Measurements from ENCODE around the gene BORCS6. TPM values are rescaled to one million over a fixed set of nuclear protein-coding genes. Genes with fewer than 3 reads are reported as not detected.
A peak's percentile ranks its signal among the peaks of the same experiment; 100 is the strongest.

BORCS6 gene
- total and polyA plus RNA-seq, 9 donors: 3.7 to 5.7 (median 5.0) TPM

DNA sequence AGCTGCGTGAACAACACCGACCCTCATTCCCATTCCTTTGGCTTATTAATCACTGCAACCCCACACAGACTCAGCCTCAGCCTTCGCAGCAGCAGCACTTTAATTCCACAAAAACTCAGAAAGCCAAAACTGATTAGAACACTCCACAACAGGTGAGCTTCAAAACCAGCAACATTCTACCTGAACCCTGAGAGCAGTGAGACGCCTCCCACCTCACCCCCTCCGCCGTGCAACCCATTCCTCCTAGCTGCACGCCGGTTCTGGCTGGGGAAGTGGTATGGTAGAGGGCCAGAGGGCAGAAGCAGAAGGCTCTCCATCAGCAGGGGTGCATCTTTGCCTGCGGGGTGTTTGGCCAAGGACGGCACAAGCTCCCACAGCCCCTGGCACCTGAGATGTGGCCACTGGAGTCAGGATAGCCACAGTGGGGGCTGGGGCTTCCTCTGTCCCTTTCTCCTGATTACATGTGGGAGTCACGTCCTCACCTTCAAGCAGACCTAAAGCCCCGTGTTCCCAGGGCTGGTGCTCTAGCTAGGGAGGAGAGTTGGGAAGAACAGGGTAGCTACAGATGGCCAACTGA is 1.6 kb downstream of the BORCS6 start:
- Histone ChIP-seq H3K27me3 (ENCODE audit: control insufficient read depth, insufficient read depth, low read length) (no peaks in the 10 kb centered on the region), H3K9me3 (replicated peaks; ENCODE audit: control insufficient read depth, low read depth, low read length) (no peaks in the 10 kb centered on the region), H3K27ac (ENCODE audit: low read length) (peak overlapping the region; percentile 100), H3K4me3 (ENCODE audit: low read length) (peak overlapping the region; percentile 98), H3K4me1 (ENCODE audit: control insufficient read depth, insufficient read depth, low read length) (peaks cover 45% of the 10 kb centered on the region), H3K36me3 (ENCODE audit: control insufficient read depth, insufficient read depth, low read length) (no peaks in the 10 kb centered on the region)
- 13% methylated on average over 4 of the region's 12 CpGs for WGBS (ENCODE audit: insufficient coverage)
- DNase-seq: no peak

DNA sequence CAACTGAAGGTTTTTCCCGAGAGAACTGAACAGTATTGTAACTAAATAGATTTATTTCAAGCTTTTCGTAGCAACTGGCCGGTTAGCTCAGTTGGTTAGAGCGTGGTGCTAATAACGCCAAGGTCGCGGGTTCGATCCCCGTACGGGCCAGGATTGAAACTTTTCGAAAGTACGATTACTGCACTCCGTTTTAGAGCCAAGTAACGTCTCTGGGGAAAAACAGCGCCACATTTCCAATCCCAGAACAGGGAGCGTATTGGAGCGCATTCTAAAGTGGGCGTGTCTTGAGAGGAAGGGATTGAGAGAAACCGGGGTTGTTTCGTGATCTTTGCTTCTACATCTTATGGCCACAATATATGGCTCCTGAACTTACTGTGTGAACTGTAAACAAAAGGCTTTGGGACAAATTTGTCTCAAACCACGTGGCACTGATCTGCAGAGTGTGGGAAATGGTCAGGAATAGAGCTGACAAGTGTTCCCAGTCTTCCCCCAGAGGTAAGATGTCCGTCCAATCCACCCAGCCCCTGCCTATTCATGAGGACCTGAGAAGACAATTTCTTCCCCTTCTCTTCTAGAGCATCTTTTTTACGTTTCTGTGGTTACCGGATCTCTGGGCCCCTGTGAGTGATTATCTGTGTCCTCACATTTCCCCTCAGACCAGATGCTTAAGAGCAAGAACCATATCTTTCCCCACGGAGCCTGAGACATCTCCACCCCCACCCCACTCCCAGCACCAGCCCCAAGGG is 2.3 kb downstream of the BORCS6 start:
- no peaks in the 10 kb centered on the region for H3K9me3 ChIP-seq (replicated peaks; ENCODE audit: control insufficient read depth, low read depth, low read length)
- 0% methylated on average over 11 of the region's 25 CpGs for WGBS (ENCODE audit: insufficient coverage)
- H3K4me3 ChIP-seq (ENCODE audit: low read length): peak overlapping the region; percentile 99
- DNase-seq: peak; percentile 99
- H3K27me3 ChIP-seq (ENCODE audit: control insufficient read depth, insufficient read depth, low read length): no peaks in the 10 kb centered on the region
- no peaks in the 10 kb centered on the region for H3K36me3 ChIP-seq (ENCODE audit: control insufficient read depth, insufficient read depth, low read length)
- peak overlapping the region; percentile 100 for H3K27ac ChIP-seq (ENCODE audit: low read length)
- H3K4me1 ChIP-seq (ENCODE audit: control insufficient read depth, insufficient read depth, low read length): peaks cover 43% of the 10 kb centered on the region

DNA sequence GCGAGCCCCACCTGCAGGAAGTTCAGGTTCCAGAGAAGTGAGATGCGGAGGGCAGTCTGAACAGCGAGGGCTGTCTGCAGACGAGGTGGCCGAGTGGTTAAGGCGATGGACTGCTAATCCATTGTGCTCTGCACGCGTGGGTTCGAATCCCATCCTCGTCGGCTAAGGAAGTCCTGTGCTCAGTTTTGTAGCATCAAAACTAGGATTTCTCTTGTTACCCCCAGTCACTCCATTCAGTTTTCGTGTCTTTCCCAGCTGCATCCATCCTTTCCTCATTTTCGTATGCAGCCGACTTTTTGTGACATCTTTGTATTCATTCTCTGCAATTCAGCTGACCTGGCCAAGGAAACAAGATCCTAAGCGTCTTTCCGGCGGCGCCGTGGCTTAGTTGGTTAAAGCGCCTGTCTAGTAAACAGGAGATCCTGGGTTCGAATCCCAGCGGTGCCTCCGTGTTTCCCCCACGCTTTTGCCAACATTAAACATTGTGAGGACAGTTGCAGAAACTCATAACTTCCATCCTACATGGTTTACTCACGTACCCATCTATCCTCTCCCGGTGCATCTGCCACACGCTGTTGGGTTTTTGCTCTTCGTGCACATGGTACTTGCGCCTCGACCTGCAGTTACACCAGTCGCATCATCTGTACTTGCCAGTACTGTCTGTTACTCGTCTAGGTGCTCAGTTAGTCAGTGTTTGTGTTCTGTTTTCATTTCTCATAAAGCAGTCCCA is 3.0 kb downstream of the BORCS6 start:
- Histone ChIP-seq H3K4me3 (ENCODE audit: low read length) (peak overlapping the region; percentile 99), H3K9me3 (replicated peaks; ENCODE audit: control insufficient read depth, low read depth, low read length) (no peaks in the 10 kb centered on the region), H3K27me3 (ENCODE audit: control insufficient read depth, insufficient read depth, low read length) (peaks cover 2% of the 10 kb centered on the region), H3K36me3 (ENCODE audit: control insufficient read depth, insufficient read depth, low read length) (no peaks in the 10 kb centered on the region), H3K27ac (ENCODE audit: low read length) (peak overlapping the region; percentile 100), H3K4me1 (ENCODE audit: control insufficient read depth, insufficient read depth, low read length) (peaks cover 37% of the 10 kb centered on the region)
- WGBS (ENCODE audit: insufficient coverage): under 1% methylated on average over 30 of the region's 32 CpGs
- peak; percentile 98 for DNase-seq

DNA sequence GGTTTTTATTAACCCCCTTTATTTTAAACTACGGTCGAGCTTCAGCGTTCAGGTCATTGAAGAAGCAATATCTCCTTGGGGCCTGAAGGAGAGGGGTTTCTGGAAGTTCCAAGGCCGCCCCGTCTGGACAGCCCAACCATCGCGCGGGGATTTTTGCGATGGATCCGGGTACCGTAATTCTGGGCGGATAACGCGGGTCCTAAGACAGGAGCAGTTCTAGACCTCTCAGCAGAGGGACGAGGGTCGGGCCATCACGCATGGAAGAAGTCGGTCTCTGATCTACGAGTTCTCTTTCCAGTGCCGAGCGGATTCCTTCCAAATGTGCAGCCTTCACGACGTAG is 3.6 kb downstream of the BORCS6 start:
- Histone ChIP-seq H3K27me3 (ENCODE audit: control insufficient read depth, insufficient read depth, low read length) (peaks cover 2% of the 10 kb centered on the region), H3K36me3 (ENCODE audit: control insufficient read depth, insufficient read depth, low read length) (no peaks in the 10 kb centered on the region), H3K9me3 (replicated peaks; ENCODE audit: control insufficient read depth, low read depth, low read length) (no peaks in the 10 kb centered on the region), H3K4me1 (ENCODE audit: control insufficient read depth, insufficient read depth, low read length) (peaks cover 32% of the 10 kb centered on the region), H3K27ac (ENCODE audit: low read length) (peak overlapping the region; percentile 100), H3K4me3 (ENCODE audit: low read length) (peak overlapping the region; percentile 99)
- 0% methylated on average over 21 of the region's 23 CpGs for WGBS (ENCODE audit: insufficient coverage)
- DNase-seq: no peak

DNA sequence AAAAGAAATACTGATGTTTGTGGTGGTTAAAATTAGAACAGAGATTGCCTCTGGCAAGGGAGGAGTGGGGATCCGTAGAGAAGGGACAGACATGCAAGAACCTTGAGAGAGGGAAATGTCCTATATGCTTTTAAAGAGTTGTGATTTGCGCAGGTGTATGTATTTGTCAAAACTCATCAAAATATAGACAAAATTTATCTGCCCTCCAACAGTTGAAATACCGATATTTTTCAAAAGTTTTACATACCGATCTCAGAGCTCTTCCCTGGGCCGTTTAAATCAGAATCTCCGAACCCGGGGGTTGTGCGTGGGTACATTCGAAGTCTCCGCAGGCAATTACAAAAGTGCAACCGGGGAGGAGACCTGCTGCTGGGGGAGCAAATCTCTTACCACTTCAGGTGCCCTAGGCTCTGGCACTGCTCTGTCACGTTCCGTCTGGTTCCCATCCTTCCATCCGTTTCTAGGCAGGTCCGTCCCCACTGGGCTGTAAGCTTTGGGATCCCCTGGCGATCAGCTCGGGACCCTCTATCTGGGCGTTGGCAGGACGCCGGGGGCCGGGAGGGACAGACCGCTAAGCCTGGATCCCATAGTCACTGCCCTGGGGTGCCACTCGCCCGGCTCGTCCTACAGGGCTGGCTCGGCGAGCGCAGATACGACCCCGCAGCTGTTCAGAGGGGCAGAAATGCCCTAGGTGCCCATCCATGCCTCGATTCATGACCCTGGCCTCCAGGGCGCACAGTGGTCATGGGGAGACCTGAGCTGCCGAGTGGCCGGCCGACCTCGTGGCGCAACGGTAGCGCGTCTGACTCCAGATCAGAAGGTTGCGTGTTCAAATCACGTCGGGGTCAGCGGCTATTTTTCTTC is 4.2 kb downstream of the BORCS6 start:
- peak overlapping the region; percentile 100 for H3K27ac ChIP-seq (ENCODE audit: low read length)
- peak; percentile 91 for DNase-seq
- WGBS (ENCODE audit: insufficient coverage): 0% methylated on average over 37 of the region's 44 CpGs

DNA sequence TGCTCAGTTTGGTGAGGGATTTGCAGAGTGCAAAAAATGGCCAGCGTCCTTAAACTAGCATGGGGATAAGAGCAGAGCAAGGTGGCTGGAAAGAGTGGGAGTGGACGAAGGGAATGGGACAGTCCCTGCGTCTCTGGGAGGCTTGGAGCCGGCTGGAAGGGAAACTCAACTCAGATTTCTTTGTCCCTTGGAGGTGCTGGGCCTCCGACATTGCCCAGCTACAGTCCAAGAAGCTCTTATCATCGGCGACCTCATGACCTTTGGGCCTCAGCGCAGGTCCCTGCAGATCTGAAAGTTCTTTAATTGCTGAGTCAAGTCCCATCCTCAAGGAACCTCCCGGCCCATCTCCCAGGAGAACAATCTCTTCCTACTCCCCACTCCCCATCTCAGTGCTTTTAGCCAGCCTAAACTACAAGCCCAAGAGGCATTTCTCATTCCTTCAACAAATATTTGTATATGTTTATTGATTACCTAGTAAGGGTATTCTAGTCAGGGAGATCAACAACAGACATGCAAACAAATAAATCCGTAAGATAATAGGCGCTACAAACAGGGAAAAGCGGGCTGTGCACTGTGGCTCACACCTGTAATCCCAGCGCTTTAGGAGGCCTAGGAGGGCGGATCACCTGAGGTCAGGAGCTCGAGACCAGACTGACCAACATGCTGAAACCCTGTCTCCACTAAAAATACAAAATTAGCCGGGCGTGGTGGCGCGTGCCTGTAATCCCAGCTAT is 12.8 kb downstream of the BORCS6 start:
- Histone ChIP-seq H3K27me3 (ENCODE audit: control insufficient read depth, insufficient read depth, low read length) (peaks cover 1% of the 10 kb centered on the region), H3K36me3 (ENCODE audit: control insufficient read depth, insufficient read depth, low read length) (no peaks in the 10 kb centered on the region), H3K4me3 (ENCODE audit: low read length) (peak overlapping the region; percentile 78), H3K4me1 (ENCODE audit: control insufficient read depth, insufficient read depth, low read length) (peaks cover 33% of the 10 kb centered on the region), H3K9me3 (replicated peaks; ENCODE audit: control insufficient read depth, low read depth, low read length) (no peaks in the 10 kb centered on the region), H3K27ac (ENCODE audit: low read length) (peak overlapping the region; percentile 92)
- WGBS (ENCODE audit: insufficient coverage): 60% methylated on average over 16 of the region's 19 CpGs
- DNase-seq: no peak

More for the DNA sequence above, 4.2 kb downstream of the BORCS6 start:
- Histone ChIP-seq H3K36me3 (ENCODE audit: control insufficient read depth, insufficient read depth, low read length) (no peaks in the 10 kb centered on the region), H3K4me1 (ENCODE audit: control insufficient read depth, insufficient read depth, low read length) (peaks cover 30% of the 10 kb centered on the region), H3K9me3 (replicated peaks; ENCODE audit: control insufficient read depth, low read depth, low read length) (no peaks in the 10 kb centered on the region), H3K27me3 (ENCODE audit: control insufficient read depth, insufficient read depth, low read length) (peaks cover 2% of the 10 kb centered on the region), H3K4me3 (ENCODE audit: low read length) (peak overlapping the region; percentile 99)

DNA sequence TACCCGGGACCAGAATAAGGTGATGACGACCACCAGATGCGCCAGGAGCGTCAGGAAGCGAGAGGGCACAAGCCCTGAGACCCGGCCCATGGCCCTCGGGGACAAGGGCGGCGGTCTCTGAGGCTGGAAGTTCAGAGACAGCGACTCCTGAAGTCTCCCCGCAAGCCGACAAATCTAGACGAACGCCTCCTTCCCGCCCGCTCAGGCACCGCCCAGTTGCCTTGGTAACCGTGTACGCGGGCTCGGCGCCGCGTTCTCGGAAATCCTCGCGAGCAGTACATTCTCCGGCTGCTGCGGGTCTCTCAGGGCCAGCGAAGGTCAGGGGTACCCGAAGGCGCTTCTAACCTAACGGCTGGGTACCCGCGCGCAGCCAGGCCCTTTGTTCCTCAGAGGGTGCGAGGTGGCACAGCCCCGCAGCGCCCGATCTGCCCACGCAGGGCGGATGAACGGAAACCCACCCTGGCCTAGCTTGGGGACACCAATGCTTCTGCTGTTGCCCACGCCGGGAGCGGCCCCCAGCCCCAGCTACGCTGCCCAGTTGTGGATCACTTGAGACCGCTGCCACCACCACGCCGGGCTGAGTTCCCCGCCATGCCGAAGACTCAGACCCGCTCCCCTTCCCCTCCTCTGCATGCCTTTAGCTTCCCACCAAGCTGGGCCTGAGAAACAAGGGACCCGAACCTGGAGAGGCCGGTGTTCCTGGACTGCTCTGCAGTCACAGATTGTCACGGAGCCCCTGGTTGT is 13.6 kb downstream of the BORCS6 start, which contains the start of gene TMEM107:
Gene TMEM107, minus strand, starts transcription at position 184 of the 744 bp plus-strand sequence. Its CDS starts 94 bp downstream, at position 90.
- Histone ChIP-seq H3K4me3 (ENCODE audit: low read length) (peak within 1 kb of the TSS; percentile 78), H3K9me3 (replicated peaks; ENCODE audit: control insufficient read depth, low read depth, low read length) (no peaks in the 10 kb centered on the region), H3K4me1 (ENCODE audit: control insufficient read depth, insufficient read depth, low read length) (peaks cover 33% of the 10 kb centered on the region), H3K36me3 (ENCODE audit: control insufficient read depth, insufficient read depth, low read length) (no peaks in the 10 kb centered on the region), H3K27me3 (ENCODE audit: control insufficient read depth, insufficient read depth, low read length) (no peaks in the 10 kb centered on the region), H3K27ac (ENCODE audit: low read length) (peak within 1 kb of the TSS; percentile 92)
- DNase-seq: peak; percentile 96
- under 1% methylated on average over 53 of the region's 56 CpGs for WGBS (ENCODE audit: insufficient coverage)

DNA sequence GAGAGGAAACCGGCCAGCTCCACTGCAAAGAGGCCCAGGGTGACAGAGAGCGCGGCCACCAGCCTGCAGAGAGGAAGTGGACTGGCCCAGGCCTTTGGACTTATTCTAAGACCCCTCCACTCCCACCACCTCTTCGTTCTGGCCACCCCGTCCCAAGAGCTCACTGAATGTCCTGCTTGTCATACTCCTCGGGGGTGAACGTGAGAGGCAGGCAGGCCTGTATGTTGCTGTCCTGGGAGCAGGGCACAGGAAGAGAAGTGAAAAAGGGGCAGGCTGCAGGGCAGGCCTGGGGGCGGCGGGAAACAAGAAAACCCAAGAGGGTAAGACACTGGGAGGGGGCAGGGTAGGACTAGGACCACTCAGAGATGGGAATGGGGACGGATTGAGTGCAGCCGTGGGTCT is 14.2 kb downstream of the BORCS6 start:
- Histone ChIP-seq H3K27me3 (ENCODE audit: control insufficient read depth, insufficient read depth, low read length) (no peaks in the 10 kb centered on the region), H3K9me3 (replicated peaks; ENCODE audit: control insufficient read depth, low read depth, low read length) (no peaks in the 10 kb centered on the region), H3K36me3 (ENCODE audit: control insufficient read depth, insufficient read depth, low read length) (no peaks in the 10 kb centered on the region), H3K4me1 (ENCODE audit: control insufficient read depth, insufficient read depth, low read length) (peaks cover 33% of the 10 kb centered on the region), H3K27ac (ENCODE audit: low read length) (peak overlapping the region; percentile 92), H3K4me3 (ENCODE audit: low read length) (peak overlapping the region; percentile 78)
- DNase-seq: peak; percentile 39
- WGBS (ENCODE audit: insufficient coverage): 6% methylated on average over 7 of the region's 11 CpGs

DNA sequence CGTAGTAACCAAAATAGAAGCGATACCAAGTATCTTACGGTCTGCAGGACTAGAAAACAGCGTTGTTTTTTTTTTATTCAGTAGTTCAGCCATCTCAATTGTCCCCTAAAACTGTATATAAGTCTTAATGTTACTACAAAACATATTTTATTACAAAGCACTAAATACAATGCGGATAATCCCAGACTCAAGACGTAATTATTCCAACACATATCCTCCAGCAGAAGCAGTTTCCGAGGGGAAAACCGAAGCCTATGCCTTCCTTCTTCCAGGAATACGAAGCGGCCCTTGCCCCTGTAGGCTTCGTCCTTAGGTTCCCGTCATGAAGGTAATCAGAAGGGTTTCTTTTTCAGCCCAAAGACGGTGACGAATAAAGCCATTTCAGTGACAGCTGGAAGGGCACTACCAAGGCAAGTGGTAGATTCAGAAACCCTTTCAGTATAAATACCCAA is 16.1 kb downstream of the BORCS6 start:
- 0% methylated on average over 7 of the region's 14 CpGs for WGBS (ENCODE audit: insufficient coverage)
- Histone ChIP-seq H3K36me3 (ENCODE audit: control insufficient read depth, insufficient read depth, low read length) (no peaks in the 10 kb centered on the region), H3K27me3 (ENCODE audit: control insufficient read depth, insufficient read depth, low read length) (no peaks in the 10 kb centered on the region), H3K4me3 (ENCODE audit: low read length) (peak overlapping the region; percentile 40), H3K9me3 (replicated peaks; ENCODE audit: control insufficient read depth, low read depth, low read length) (no peaks in the 10 kb centered on the region), H3K4me1 (ENCODE audit: control insufficient read depth, insufficient read depth, low read length) (peaks cover 33% of the 10 kb centered on the region), H3K27ac (ENCODE audit: low read length) (peak overlapping the region; percentile 99)
- no peak for DNase-seq
